CD4-positive, alpha-beta T cell treated with Interferon gamma for 1 hour (primary cell): ENCODE measurements around the gene LBH.

ENCODE experiments used
- DNase-seq: peaks from one replicate; pipeline ENCODE4 v3.0.0-alpha.2; 2020

Gene LBH

GRCh38 chr2:30235859-30236535 is 4.7 kb downstream of the LBH start:
- DNase-seq: no peak

GRCh38 chr2:30236591-30237238 is 5.4 kb downstream of the LBH start:
- no peak for DNase-seq

GRCh38 chr2:30237239-30237965 is 6.1 kb downstream of the LBH start:
- DNase-seq: no peak

GRCh38 chr2:30237966-30238800 is 6.8 kb downstream of the LBH start:
- DNase-seq: no peak

GRCh38 chr2:30239308-30239985 is 8.1 kb downstream of the LBH start:
- DNase-seq: peak; percentile 73

DNA sequence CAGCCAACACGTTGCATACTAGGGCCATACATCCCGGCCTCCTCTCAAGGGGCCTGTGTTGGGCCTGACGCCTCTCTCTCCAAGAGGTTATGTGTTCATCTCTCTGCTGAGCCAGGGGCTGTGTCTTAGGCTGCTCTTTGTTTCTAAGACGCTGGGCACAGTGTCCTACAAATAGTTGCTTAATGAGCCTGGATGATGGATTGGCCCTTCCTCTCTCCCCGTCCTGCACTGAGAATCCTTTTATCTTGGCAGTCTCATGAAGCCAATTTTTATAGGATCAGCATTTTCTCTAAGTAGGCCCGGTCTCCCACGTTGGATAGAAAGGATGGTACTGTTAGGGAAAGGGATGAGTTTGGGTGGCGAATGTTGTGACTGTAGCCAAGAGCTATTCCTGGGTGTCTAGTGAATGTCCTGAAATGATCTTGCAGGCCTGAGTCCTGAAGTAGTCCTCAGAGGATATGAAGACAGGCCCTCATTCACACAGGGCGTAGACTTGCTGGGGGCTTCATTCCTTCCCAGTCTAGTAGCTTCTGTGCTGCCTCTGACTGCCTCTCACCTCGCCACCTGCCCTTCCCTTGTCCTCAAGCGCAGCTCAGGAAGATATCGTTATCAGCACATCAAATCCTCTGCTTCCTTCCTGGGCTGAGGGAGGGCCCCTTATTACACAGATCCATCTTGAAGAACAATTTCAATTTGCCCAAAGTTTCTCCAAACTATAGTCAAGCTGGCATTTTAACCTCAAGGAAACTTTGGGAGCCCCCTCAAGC is 8.8 kb downstream of the LBH start:
- no peak for DNase-seq

GRCh38 chr2:30243231-30243630 is 11.9 kb downstream of the LBH start:
- DNase-seq: no peak

- no peak for DNase-seq
Observed at GRCh38 chr2:30245364-30245763, 14.0 kb downstream of the LBH start.

- no peak for DNase-seq
Observed at GRCh38 chr2:30248791-30249190, 17.5 kb downstream of the LBH start.

DNA sequence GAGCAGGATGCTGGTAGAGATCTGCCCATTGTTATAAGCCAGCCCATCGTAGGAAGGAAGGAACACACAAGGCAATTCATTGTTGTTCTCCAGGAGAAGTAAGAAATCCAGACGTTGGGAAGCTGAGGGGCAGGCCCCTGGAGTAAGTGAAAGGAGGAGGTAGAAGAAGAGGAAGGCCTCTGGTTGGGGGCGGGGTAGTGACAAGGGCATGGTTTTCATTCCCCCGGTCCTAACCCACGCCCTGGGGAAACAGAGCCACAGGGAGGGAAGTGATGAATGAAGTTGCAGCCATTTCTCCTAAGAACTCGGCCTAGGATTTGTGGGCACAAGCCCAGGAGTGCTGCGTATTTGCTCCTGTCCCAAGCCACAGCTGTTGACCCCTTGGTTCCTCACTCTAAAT is 18.0 kb downstream of the LBH start:
- DNase-seq: no peak

DNA sequence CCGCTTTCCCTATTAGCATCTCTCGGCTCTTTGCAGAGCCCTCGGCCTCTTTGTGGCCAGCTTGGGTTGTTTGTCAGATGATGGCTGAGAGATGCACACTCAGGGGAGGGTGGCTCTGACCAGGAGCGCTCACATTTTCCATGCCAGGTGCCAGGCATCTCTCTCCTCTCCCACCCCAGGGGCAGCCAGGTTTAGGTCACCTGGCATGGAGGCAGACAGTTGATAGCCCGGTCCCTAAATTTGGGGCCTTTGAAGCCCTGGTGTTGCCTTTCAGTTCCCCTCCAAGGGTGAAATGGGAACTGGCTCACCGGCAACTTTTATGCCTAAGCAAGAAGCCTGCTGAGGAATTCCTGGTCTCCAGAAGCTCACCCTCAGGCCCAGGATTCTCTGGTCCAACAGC is 19.1 kb downstream of the LBH start:
- DNase-seq: no peak

DNA sequence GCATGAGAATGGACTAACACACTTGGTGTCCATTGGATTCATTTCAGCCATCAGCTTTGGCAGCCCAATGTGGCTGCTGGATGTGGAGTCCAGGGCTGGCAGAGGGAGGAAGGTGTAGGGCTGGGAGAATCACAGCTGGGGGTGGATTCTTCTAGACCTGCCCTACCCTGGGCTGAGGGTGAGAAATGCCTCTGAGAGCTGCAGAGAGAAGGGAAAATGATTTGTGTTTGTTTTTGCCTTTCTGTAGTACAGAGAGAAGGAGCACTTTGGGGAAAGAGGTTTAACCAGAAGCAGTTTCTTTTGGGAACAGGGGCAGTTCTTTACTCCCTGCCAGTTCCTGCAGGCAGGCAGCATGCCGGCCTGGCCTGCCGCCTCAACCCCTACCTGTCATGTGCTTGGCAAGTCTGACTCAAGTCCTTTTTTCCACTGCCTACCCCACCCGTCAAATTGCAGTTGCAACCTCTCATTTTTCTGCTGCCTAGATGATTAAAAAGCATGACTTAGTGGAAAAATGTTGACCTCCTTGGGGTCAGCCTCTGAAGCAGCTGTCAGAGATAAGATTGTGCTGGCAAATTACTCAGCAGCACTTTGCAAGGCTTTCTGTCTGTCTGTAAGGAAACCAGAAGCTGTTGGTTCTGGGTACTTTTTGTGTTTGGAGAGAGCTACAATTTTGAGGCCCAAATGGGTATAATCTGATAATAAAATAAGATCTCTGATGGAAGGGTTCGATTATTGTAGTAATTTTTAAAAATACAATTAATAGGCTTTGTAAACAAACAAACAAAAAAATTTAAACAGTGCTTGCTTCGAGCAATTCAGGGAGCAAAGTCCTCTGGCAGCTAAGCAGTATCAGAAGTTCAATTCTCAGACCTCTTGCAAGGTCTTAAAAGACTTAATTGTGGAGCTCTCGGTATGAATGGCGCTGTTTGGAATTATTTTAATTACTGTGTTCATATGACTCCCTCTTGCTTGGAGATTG is 21.7 kb downstream of the LBH start:
- no peak for DNase-seq

DNA sequence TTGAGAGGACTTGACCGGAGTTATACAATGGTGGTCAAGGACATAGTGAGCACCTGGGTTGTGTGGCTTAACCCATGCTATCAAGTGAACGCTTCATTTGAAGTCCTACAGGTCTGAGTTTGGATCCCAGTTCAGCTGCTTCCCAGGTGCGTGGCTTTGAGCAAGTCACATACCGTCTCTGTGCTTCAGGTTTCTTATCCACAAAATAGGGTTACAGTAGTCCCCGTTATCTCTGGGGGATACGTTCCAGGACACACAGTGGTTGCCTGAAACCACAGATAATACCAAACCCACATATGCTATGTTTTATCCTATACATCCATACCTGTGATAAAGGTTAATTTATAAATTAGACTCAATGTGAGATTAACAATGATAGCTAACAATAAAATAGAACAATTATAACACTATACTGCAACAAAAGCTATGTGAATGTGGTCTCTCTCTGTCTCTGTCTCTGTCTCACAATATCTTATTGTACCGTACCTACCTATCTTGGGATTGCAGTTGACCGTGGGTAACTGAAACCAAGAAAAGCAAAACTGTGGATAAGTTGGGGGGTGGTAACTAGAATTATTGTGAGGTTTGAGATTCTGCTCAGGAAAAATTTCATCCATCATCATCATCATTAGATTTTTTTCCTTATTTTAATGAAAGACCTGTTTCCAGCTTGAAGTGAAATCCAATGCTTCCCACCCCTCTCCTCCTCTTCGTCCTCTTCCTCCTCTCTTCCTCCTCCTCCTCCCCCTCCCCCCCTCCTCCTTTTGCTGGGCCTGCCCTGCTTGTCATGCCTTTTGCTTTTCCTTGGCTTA is 22.7 kb downstream of the LBH start:
- no peak for DNase-seq

GRCh38 chr2:30254685-30255001 is 23.3 kb downstream of the LBH start:
- DNase-seq: no peak

DNA sequence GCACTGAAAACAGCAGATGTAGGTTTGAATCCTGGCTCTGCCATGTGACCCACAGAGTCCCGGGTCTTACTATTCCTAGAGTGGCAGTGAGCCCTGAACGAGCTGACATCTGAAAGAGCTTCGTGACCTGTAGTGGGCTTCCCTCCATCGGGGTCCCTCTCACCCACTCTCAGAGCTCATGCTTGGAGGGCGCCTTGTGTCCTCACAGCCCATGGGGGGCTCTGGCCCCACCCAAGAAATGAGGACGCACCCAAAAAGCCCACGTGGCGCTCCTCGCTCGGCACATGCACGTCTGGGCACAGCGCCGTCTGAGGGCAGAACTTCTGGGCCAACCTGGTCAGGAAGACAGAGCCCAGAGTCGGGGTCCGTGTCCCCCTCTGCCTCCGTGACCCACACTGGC is 23.7 kb downstream of the LBH start:
- DNase-seq: no peak

GRCh38 chr2:30255466-30256408 is 24.4 kb downstream of the LBH start:
- no peak for DNase-seq

DNA sequence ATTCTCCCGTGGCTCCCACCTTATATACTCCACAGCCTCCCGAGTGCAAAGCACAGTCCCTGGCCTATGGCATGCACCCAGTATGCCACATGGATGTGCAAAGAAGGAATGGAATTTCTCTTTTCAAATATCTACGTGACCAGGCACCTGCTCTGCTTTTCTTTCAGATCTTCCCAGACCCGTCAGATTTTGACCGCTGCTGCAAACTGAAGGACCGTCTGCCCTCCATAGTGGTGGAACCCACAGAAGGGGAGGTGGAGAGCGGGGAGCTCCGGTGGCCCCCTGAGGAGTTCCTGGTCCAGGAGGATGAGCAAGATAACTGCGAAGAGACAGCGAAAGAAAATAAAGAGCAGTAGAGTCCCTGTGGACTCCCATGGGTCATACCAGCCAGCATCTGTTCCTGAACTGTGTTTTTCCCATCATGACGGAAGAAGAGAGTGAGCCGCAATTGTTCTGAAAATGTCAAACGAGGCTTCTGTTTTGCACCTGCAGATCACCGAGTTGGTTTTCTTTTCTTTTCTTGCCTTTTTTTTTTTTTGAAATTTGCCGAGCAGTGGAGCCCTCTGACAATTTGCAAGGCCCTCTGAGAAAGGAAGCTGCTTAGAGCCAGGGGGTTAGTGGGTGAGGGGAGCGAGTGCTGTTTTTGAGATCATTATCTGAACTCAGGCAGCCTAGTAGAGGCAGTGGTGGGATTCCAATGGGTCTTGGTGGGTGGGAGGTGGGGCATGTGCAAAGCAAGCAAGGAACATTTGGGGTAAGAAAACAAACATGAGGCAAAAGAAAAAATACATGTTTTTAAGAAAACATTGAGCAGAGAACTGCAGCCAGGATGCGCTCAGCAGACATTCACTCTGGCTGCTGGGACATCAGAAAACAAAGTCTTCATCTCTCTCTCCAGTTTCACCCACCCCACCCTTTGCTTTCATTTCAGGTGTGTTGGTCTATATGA is 26.2 kb downstream of the LBH start:
- DNase-seq: no peak

- no peak for DNase-seq
Observed at GRCh38 chr2:30259071-30259470, 27.7 kb downstream of the LBH start.
